COLO668 (cell line): ENCODE measurements around the gene FERMT3.

Experiments used
- DNase-seq: peaks from one replicate; lab custom pipeline; 2025; ENCODE audit not compliant: unreplicated experiment; lab: John Stamatoyannopoulos, UW

FERMT3 gene

GRCh38 chr11:64219354-64219684, 12.8 kb downstream of the FERMT3 start:
- DNase-seq, result no peak

- DNase-seq, result no peak
These were observed 13.2 kb downstream of the FERMT3 start for GRCh38 chr11:64219755-64220154.

- no peak for DNase-seq
These were observed 13.8 kb downstream of the FERMT3 start for GRCh38 chr11:64220271-64220670.

- no peak for DNase-seq
These were observed 14.3 kb downstream of the FERMT3 start for GRCh38 chr11:64220798-64221197.

GRCh38 chr11:64222651-64223000, 16.1 kb downstream of the FERMT3 start:
- no peak for DNase-seq

GRCh38 chr11:64223001-64223651, 16.6 kb downstream of the FERMT3 start:
- no peak for DNase-seq

GRCh38 chr11:64224151-64224890, 17.8 kb downstream of the FERMT3 start:
- DNase-seq, result no peak

- DNase-seq, result peak; percentile 33
These were observed 18.5 kb downstream of the FERMT3 start for GRCh38 chr11:64224891-64225607.

GRCh38 chr11:64225608-64226506, 19.3 kb downstream of the FERMT3 start, which contains the start of the genes NUDT22 and TRPT1:
Gene NUDT22, plus strand, starts transcription at chr11:64226274. Its CDS starts 379 bp downstream, at chr11:64226653.
Gene TRPT1, minus strand, starts transcription at chr11:64226186. Its CDS starts 326 bp downstream, at chr11:64225860.
- peak; percentile 90 for DNase-seq

- peak; percentile 79 for DNase-seq
These were observed 20.1 kb downstream of the FERMT3 start for GRCh38 chr11:64226507-64227051.

- DNase-seq, result no peak
These were observed 21.0 kb downstream of the FERMT3 start for GRCh38 chr11:64227405-64227956.

- no peak for DNase-seq
These were observed 22.7 kb downstream of the FERMT3 start for GRCh38 chr11:64229090-64229743.

GRCh38 chr11:64229744-64230170, 23.2 kb downstream of the FERMT3 start:
- DNase-seq, result no peak

GRCh38 chr11:64230171-64230984, 23.9 kb downstream of the FERMT3 start, which contains the start of gene DNAJC4:
Gene DNAJC4, plus strand, starts transcription at chr11:64230548. Its CDS starts 307 bp downstream, at chr11:64230855.
- peak; percentile 94 for DNase-seq

- DNase-seq, result no peak
These were observed 24.5 kb downstream of the FERMT3 start for GRCh38 chr11:64230985-64231365.

GRCh38 chr11:64231546-64231945, 25.0 kb downstream of the FERMT3 start:
- DNase-seq, result no peak

- DNase-seq, result no peak
These were observed 25.9 kb downstream of the FERMT3 start for GRCh38 chr11:64232182-64232966.

- DNase-seq, result no peak
These were observed 26.4 kb downstream of the FERMT3 start for GRCh38 chr11:64232967-64233315.
